Measurements from ENCODE around the gene UCK2.

Gene UCK2

GRCh38 chr1:165877940-165878556 lies 50.6 kb downstream of the UCK2 start:
- DNase-seq (ENCODE audit: low read depth in 4 of 4, low spot score in 1 of 4): no peak

GRCh38 chr1:165879946-165880345 lies 52.5 kb downstream of the UCK2 start:
- DNase-seq (ENCODE audit: low read depth in 4 of 4, low spot score in 1 of 4): no peak

GRCh38 chr1:165880993-165881392 lies 53.6 kb downstream of the UCK2 start:
- no peak for DNase-seq (ENCODE audit: low read depth in 4 of 4, low spot score in 1 of 4)

GRCh38 chr1:165882168-165882837 lies 54.9 kb downstream of the UCK2 start:
- no peak for DNase-seq (ENCODE audit: low read depth in 4 of 4, low spot score in 1 of 4)

- DNase-seq (ENCODE audit: low read depth in 4 of 4, low spot score in 1 of 4): no peak
These were observed 55.6 kb downstream of the UCK2 start for GRCh38 chr1:165883056-165883455.

GRCh38 chr1:165884009-165884689 lies 56.7 kb downstream of the UCK2 start:
- no peak for DNase-seq (ENCODE audit: low read depth in 4 of 4, low spot score in 1 of 4)

- no peak for DNase-seq (ENCODE audit: low read depth in 4 of 4, low spot score in 1 of 4)
These were observed 57.4 kb downstream of the UCK2 start for GRCh38 chr1:165884690-165885304.

GRCh38 chr1:165885305-165885694 lies 57.9 kb downstream of the UCK2 start:
- DNase-seq (ENCODE audit: low read depth in 4 of 4, low spot score in 1 of 4): no peak

- no peak for DNase-seq (ENCODE audit: low read depth in 4 of 4, low spot score in 1 of 4)
These were observed 58.8 kb downstream of the UCK2 start for GRCh38 chr1:165886193-165886592.

GRCh38 chr1:165886983-165887382 lies 59.6 kb downstream of the UCK2 start:
- no peak for DNase-seq (ENCODE audit: low read depth in 4 of 4, low spot score in 1 of 4)

GRCh38 chr1:165887877-165888551 lies 60.6 kb downstream of the UCK2 start:
- no peak for DNase-seq (ENCODE audit: low read depth in 4 of 4, low spot score in 1 of 4)

- DNase-seq (ENCODE audit: low read depth in 4 of 4, low spot score in 1 of 4): no peak
These were observed 61.1 kb downstream of the UCK2 start for GRCh38 chr1:165888552-165888920.

- DNase-seq (ENCODE audit: low read depth in 4 of 4, low spot score in 1 of 4): no peak
These were observed 63.3 kb downstream of the UCK2 start for GRCh38 chr1:165890684-165891083.

GRCh38 chr1:165891111-165891860 lies 63.9 kb downstream of the UCK2 start:
- DNase-seq (ENCODE audit: low read depth in 4 of 4, low spot score in 1 of 4): no peak

GRCh38 chr1:165892935-165893334 lies 65.5 kb downstream of the UCK2 start:
- DNase-seq (ENCODE audit: low read depth in 4 of 4, low spot score in 1 of 4): no peak

- DNase-seq (ENCODE audit: low read depth in 4 of 4, low spot score in 1 of 4): no peak
These were observed 66.1 kb downstream of the UCK2 start for GRCh38 chr1:165893507-165893906.

GRCh38 chr1:165894591-165894990 lies 67.2 kb downstream of the UCK2 start:
- DNase-seq (ENCODE audit: low read depth in 4 of 4, low spot score in 1 of 4): no peak

- no peak for DNase-seq (ENCODE audit: low read depth in 4 of 4, low spot score in 1 of 4)
These were observed 68.0 kb downstream of the UCK2 start for GRCh38 chr1:165895451-165895871.

GRCh38 chr1:165896277-165896676 lies 68.9 kb downstream of the UCK2 start:
- DNase-seq (ENCODE audit: low read depth in 4 of 4, low spot score in 1 of 4): no peak

GRCh38 chr1:165897326-165898303 lies 70.2 kb downstream of the UCK2 start:
- DNase-seq (ENCODE audit: low read depth in 4 of 4, low spot score in 1 of 4): no peak

All from stimulated activated CD4-positive, alpha-beta T cell treated with anti-CD3 and anti-CD28 coated beads, Interleukin-1b, Interleukin-23, amount 100 ng/mL, for 24 hours (primary cell).